OCI-LY3 (cell line): Measurements from ENCODE around the gene MINDY4B.

Experiments used
- CTCF ChIP-seq: fragments of 200-600, 300-600 bp; sonication (generic); IDR thresholded peaks from 2 replicates; pipeline ENCODE4 v1.5.1; 2014; ENCODE audit warnings: antibody characterized with exemption, low read length, low read depth
- EZH2phosphoT487 ChIP-seq: fragments of 200-600 bp; shearing (Covaris generic); IDR thresholded peaks from 2 replicates; pipeline ENCODE4 v1.6.1; 2018; ENCODE audit warnings: antibody characterized with exemption, mixed run types, low read depth

- TF ChIP-seq CTCF (no peak), EZH2phosphoT487 (no peak)
Observed at GRCh38 chr3:150933473-150933995, 28.3 kb upstream of the MINDY4B start.
